ENCODE measurements around the gene MYCBP. TPM values are rescaled to one million over a fixed set of nuclear protein-coding genes. Genes with fewer than 3 reads are reported as not detected.

MYCBP gene
- total RNA-seq, 1 experiment from 2014 or later: 33.1 TPM

DNA sequence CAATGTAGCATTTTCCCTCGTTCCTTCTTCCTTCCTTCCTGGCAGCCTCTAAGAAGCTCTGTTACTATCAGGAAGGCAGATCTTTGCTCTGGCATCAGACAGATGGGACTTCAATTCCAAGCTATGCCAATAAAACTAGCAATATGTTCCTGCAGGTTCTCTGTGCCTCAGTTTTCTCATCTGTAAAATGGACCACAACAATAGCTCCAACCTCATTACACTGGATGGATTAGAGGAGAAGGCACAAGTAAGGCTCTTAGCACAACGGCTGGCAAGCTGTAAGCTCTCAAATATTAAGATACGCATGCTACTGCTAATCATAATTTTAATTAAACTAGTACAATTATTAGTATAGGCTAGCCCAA is 40.8 kb downstream of the MYCBP start:
- Histone ChIP-seq H3K18ac (ENCODE audit: insufficient read length, low read depth, low read length) (no peak overlapping the region), H2BK120ac (ENCODE audit: low read depth, low read length, poor library complexity, severe bottlenecking) (no peak overlapping the region), H3T11ph (ENCODE audit: low read length) (no peak overlapping the region), H3K4ac (ENCODE audit: low read depth, low read length) (no peak overlapping the region), H3K4me2 (ENCODE audit: insufficient read depth, insufficient read length, low read length) (no peak overlapping the region), H2AK5ac (ENCODE audit: insufficient read length, low read length) (no peak overlapping the region), H2BK15ac (ENCODE audit: low read depth, low read length) (no peak overlapping the region), H3K27me3 (ENCODE audit: insufficient read depth, low read length) (no peaks in the 10 kb centered on the region), H3K56ac (ENCODE audit: insufficient read length, low read depth, low read length) (no peak overlapping the region), H3K9ac (ENCODE audit: extremely low read depth, insufficient read length, low read length) (no peak overlapping the region), H3K23ac (ENCODE audit: insufficient read length, low read depth, low read length) (no peak overlapping the region), H4K8ac (replicated peaks; ENCODE audit: insufficient read length, low read depth, low read length) (no peak overlapping the region), H3K9me3 (ENCODE audit: control insufficient read depth, low read depth, low read length) (no peaks in the 10 kb centered on the region), H2BK5ac (ENCODE audit: insufficient read length, low read length) (no peak overlapping the region), H3K14ac (ENCODE audit: insufficient read depth, low read length) (no peak overlapping the region), H3K27ac (ENCODE audit: insufficient read length, low read depth, low read length) (no peak overlapping the region), H4K20me1 (ENCODE audit: control insufficient read depth, insufficient read depth, insufficient read length) (no peaks in the 10 kb centered on the region), H2AFZ (ENCODE audit: low read length) (no peak overlapping the region), H3K79me2 (ENCODE audit: insufficient read depth, low read length) (no peaks in the 10 kb centered on the region), H2BK12ac (ENCODE audit: insufficient read length, low read depth, low read length) (no peak overlapping the region), H4K91ac (ENCODE audit: insufficient read length, low read depth, low read length) (no peak overlapping the region), H3K23me2 (ENCODE audit: insufficient read length, low read depth, low read length, poor library complexity, severe bottlenecking) (no peaks in the 10 kb centered on the region), H4K5ac (ENCODE audit: insufficient read length, low read depth, low read length) (no peak overlapping the region), H3K4me1 (ENCODE audit: insufficient read depth, low read length) (no peaks in the 10 kb centered on the region; the same call in 1 of the 2 replicates), H3K79me1 (ENCODE audit: insufficient read depth, low read depth, low read length, poor library complexity, severe bottlenecking) (no peaks in the 10 kb centered on the region), H2BK20ac (ENCODE audit: low read depth, low read length, poor library complexity, severe bottlenecking) (no peak overlapping the region)
- no peak for DNase-seq
- no peak overlapping the region for H3K27ac Mint-ChIP-seq
- H3K4me3 Mint-ChIP-seq: no peak overlapping the region
- WGBS (ENCODE audit: extremely low coverage, insufficient read length, low lambda C conversion rate): no CpG with 5 or more reads among the region's 3 CpGs
- no peaks in the 10 kb centered on the region for H3K36me3 Mint-ChIP-seq (ENCODE audit: insufficient read depth in 1 of 3, low read depth in 3 of 3)
- TF ChIP-seq, protein P1, sequence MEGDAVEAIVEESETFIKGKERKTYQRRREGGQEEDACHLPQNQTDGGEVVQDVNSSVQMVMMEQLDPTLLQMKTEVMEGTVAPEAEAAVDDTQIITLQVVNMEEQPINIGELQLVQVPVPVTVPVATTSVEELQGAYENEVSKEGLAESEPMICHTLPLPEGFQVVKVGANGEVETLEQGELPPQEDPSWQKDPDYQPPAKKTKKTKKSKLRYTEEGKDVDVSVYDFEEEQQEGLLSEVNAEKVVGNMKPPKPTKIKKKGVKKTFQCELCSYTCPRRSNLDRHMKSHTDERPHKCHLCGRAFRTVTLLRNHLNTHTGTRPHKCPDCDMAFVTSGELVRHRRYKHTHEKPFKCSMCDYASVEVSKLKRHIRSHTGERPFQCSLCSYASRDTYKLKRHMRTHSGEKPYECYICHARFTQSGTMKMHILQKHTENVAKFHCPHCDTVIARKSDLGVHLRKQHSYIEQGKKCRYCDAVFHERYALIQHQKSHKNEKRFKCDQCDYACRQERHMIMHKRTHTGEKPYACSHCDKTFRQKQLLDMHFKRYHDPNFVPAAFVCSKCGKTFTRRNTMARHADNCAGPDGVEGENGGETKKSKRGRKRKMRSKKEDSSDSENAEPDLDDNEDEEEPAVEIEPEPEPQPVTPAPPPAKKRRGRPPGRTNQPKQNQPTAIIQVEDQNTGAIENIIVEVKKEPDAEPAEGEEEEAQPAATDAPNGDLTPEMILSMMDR (conservative IDR thresholded peaks at IDR 0.05): no peak
- H3K9me3 Mint-ChIP-seq: no peaks in the 10 kb centered on the region
- H3K27me3 Mint-ChIP-seq (ENCODE audit: low read depth): peaks cover 6% of the 10 kb centered on the region
- H3K4me1 Mint-ChIP-seq: peaks cover 15 to 20% of the 10 kb centered on the region in 2 experiments
